KMS-11 (cell line): ENCODE measurements around the gene TFR2.

Experiments
- H2AFZ ChIP-seq: fragments of 200-600 bp; sonication (generic); 2 replicates; pipeline ENCODE4 v1.6.1; 2016; ENCODE audit warnings: antibody characterized with exemption, mixed run types, low read depth
- H3K27ac ChIP-seq: fragments of 200-600 bp; sonication (generic); 2 replicates; pipeline ENCODE4 v1.6.1; 2016; ENCODE audit warnings: mild to moderate bottlenecking, mixed run types
- H3K27me3 ChIP-seq: fragments of 200-600 bp; sonication (generic); 2 replicates; pipeline ENCODE4 v1.6.1; 2017; ENCODE audit warnings: mild to moderate bottlenecking, low read depth, mixed run types, moderate library complexity; ENCODE audit not compliant: insufficient read depth
- H3K36me3 ChIP-seq: fragments of 200-600 bp; sonication (generic); 2 replicates; pipeline ENCODE4 v1.6.1; 2017; ENCODE audit warnings: mild to moderate bottlenecking, mixed run types; ENCODE audit not compliant: insufficient read depth
- H3K4me1 ChIP-seq: fragments of 200-600 bp; sonication (generic); 2 replicates; pipeline ENCODE4 v1.6.1; 2016; ENCODE audit warnings: mild to moderate bottlenecking, low read depth, mixed run types; ENCODE audit not compliant: poor library complexity, severe bottlenecking
- H3K4me2 ChIP-seq: fragments of 200-600 bp; sonication (generic); 2 replicates; pipeline ENCODE4 v1.7.0; 2016; ENCODE audit warnings: mild to moderate bottlenecking, mixed run types
- H3K4me3 ChIP-seq: fragments of 200-600 bp; sonication (generic); IDR thresholded peaks from 2 replicates; pipeline ENCODE4 v1.6.1; 2017; ENCODE audit warnings: low read depth, low read length, mixed read lengths; ENCODE audit not compliant: insufficient read depth
- H3K79me2 ChIP-seq: fragments of 200-600 bp; sonication (generic); 2 replicates; pipeline ENCODE4 v1.6.1; 2016; ENCODE audit warnings: low read depth, mixed run types; ENCODE audit not compliant: insufficient read depth
- H3K9ac ChIP-seq: fragments of 200-600 bp; sonication (generic); 2 replicates; pipeline ENCODE4 v1.6.1; 2016; ENCODE audit warnings: mild to moderate bottlenecking, mixed run types
- H4K20me1 ChIP-seq: fragments of 200-600 bp; sonication (generic); 2 replicates; pipeline ENCODE4 v1.6.1; 2016; ENCODE audit warnings: mild to moderate bottlenecking, mixed run types; ENCODE audit not compliant: insufficient read depth
- TF ChIP-seq, protein P1 (sequence below): fragments of 200-600 bp; sonication (generic); conservative IDR thresholded peaks from 2 replicates; pipeline ENCODE4 v1.6.1; 2017; ENCODE audit warnings: low read depth, mild to moderate bottlenecking, antibody characterized with exemption, low read length, moderate library complexity, mixed read lengths

The TFR2 gene

DNA sequence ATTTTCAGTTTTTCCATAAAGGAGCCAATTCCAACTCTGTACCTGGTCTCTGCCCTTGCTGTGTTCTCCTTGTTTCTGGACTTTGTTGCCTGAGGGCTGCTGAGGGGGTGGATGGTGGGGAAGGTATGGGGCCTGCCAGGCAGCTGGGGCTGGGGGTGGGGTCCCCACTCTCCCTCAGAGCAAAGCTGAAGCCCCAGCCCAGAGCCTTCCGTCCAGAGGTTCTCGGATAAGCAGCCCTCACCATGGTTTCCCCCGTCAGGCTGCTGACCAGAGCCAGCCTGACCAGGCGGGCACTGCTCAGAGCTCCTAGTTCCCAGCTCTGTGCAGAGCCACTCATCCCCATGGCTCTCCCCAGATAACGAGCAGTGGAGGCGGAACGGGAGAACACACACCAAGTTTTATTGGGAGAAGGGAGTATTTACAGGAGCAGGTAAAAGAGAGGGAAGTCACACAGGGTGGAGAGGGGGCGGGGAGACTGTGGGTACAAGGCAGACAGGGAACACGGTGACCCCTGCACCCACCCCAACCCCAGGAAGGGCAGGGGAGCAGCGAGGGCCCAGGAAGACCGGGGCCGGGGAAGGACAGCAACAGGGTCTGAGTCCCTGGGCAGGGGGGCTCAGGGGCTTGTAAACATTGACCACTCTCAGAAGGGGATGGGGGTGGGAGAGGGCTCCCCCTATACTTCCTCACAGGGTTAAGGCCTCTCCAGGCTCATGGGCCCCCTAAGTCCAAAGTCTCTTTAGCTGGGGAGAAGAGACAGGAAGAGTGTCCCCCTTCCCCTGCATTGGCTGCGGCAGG, 38.0 kb upstream of the TFR2 start:
- Histone ChIP-seq H2AFZ (no peak overlapping the region), H3K4me1 (peaks cover 10% of the 10 kb centered on the region), H3K27me3 (no peaks in the 10 kb centered on the region), H3K4me2 (no peak overlapping the region), H3K27ac (no peak overlapping the region), H3K9ac (no peak overlapping the region), H4K20me1 (no peaks in the 10 kb centered on the region), H3K36me3 (peaks cover 3% of the 10 kb centered on the region; the same call in 1 of the 2 replicates), H3K79me2 (peaks cover 17% of the 10 kb centered on the region), H3K4me3 (no peak overlapping the region)
- TF ChIP-seq, protein P1, sequence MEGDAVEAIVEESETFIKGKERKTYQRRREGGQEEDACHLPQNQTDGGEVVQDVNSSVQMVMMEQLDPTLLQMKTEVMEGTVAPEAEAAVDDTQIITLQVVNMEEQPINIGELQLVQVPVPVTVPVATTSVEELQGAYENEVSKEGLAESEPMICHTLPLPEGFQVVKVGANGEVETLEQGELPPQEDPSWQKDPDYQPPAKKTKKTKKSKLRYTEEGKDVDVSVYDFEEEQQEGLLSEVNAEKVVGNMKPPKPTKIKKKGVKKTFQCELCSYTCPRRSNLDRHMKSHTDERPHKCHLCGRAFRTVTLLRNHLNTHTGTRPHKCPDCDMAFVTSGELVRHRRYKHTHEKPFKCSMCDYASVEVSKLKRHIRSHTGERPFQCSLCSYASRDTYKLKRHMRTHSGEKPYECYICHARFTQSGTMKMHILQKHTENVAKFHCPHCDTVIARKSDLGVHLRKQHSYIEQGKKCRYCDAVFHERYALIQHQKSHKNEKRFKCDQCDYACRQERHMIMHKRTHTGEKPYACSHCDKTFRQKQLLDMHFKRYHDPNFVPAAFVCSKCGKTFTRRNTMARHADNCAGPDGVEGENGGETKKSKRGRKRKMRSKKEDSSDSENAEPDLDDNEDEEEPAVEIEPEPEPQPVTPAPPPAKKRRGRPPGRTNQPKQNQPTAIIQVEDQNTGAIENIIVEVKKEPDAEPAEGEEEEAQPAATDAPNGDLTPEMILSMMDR: no peak

DNA sequence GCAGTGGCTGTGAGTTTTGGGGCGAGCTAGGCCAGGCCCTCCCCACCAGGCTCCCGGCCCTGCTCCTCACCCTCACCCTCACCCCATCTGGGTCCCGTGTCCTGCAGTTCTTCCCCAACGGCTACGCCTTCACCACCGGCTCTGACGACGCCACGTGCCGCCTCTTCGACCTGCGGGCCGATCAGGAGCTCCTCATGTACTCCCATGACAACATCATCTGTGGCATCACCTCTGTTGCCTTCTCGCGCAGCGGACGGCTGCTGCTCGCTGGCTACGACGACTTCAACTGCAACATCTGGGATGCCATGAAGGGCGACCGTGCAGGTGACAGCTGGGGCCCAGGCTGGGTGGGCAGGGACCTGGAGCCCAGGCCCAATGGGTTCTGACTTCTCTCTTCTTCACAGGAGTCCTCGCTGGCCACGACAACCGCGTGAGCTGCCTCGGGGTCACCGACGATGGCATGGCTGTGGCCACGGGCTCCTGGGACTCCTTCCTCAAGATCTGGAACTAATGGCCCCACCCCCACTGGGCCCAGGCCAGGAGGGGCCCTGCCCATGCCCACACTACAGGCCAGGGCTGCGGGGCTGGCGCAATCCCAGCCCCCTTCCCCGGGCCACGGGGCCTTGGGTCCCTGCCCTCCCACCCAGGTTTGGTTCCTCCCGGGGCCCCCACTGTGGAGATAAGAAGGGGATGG, 37.1 kb upstream of the TFR2 start:
- Histone ChIP-seq H3K36me3 (peaks cover 3% of the 10 kb centered on the region; the same call in 1 of the 2 replicates), H3K9ac (no peak overlapping the region), H3K4me1 (peaks cover 10% of the 10 kb centered on the region), H3K79me2 (peaks cover 19% of the 10 kb centered on the region), H3K4me2 (no peak overlapping the region), H4K20me1 (no peaks in the 10 kb centered on the region), H3K27ac (no peak overlapping the region), H3K4me3 (no peak overlapping the region), H3K27me3 (no peaks in the 10 kb centered on the region), H2AFZ (no peak overlapping the region)
- TF ChIP-seq, protein P1: no peak

DNA sequence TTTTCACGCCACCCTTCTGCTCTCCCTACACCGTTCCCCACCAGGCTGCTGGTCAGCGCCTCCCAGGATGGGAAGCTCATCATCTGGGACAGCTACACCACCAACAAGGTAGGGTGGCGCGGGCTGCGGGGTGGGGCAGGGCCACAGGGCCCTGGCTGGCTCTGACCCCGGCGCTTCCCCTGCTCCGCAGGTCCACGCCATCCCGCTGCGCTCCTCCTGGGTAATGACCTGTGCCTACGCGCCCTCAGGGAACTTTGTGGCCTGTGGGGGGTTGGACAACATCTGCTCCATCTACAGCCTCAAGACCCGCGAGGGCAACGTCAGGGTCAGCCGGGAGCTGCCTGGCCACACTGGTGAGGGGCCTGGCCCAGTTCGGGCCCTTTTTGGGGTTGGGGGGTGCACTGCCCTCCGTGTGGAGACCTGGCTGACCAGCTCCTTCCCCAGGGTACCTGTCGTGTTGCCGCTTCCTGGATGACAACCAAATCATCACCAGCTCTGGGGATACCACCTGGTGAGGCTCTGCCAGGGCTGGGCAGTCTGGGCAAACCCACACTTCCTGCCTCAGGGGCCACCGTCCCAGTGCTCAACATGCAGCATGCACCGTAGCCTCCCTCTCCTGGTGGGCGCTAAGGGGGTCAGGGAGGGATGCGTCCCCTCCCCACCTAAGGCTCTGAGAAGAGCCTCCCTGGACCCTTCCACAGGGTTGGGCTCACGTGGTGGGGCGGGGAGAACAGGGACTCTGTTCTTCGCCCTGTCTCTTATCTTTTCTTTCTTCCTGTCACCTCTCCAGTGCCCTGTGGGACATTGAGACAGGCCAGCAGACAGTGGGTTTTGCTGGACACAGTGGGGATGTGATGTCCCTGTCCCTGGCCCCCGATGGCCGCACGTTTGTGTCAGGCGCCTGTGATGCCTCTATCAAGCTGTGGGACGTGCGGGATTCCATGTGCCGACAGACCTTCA, 36.2 kb upstream of the TFR2 start:
- H3K4me3 ChIP-seq: no peak overlapping the region
- no peaks in the 10 kb centered on the region for H4K20me1 ChIP-seq
- no peak overlapping the region for H3K27ac ChIP-seq
- no peak overlapping the region for H3K9ac ChIP-seq
- H3K4me2 ChIP-seq: no peak overlapping the region
- peaks cover 3% of the 10 kb centered on the region; the same call in 1 of the 2 replicates for H3K36me3 ChIP-seq
- H3K27me3 ChIP-seq: no peaks in the 10 kb centered on the region; the same call in 1 of the 2 replicates
- H3K4me1 ChIP-seq: peaks cover 14% of the 10 kb centered on the region
- TF ChIP-seq, protein P1: no peak
- H2AFZ ChIP-seq: no peak overlapping the region
- H3K79me2 ChIP-seq: peaks cover 19% of the 10 kb centered on the region
